ENCODE data around the gene CLBA1. TPM values are rescaled to one million over a fixed set of nuclear protein-coding genes. Genes with fewer than 3 reads are reported as not detected.

CLBA1 gene
- total and polyA plus RNA-seq, 9 of the 15 experiments (the other 6 are each of a cell fraction or from before 2014, with no cell fraction given), result 0.04 to 3.9 (median 2.6) TPM

- TF ChIP-seq ARID3B (CRISPR knock-in tag; IDR thresholded peaks at IDR 0.05; ENCODE audit: borderline replicate concordance) (no peak), STAT5B (CRISPR knock-in tag; IDR thresholded peaks at IDR 0.05) (no peak), NR4A1 (CRISPR knock-in tag; IDR thresholded peaks at IDR 0.05) (no peak), NR4A1 (tag; IDR thresholded peaks at IDR 0.05) (no peak), JUN (IDR thresholded peaks at IDR 0.05; ENCODE audit: borderline replicate concordance, low read depth, low read length) (no peak), JUN (CRISPR knock-in tag; IDR thresholded peaks at IDR 0.05; ENCODE audit: borderline replicate concordance) (no peak)
- TF ChIP-seq, protein P1, sequence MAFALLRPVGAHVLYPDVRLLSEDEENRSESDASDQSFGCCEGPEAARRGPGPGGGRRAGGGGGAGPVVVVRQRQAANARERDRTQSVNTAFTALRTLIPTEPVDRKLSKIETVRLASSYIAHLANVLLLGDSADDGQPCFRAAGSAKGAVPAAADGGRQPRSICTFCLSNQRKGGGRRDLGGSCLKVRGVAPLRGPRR (CRISPR knock-in tag; IDR thresholded peaks at IDR 0.05), result no peak
Measured at GRCh38 chr14:104977008-104977680, 8.4 kb upstream of the CLBA1 start (continued).

All from K562 (cell line).